DOHH2 (cell line): Measurements from ENCODE around the gene TLL2.

Source experiments
- EZH2phosphoT487 ChIP-seq: fragments of 200-600 bp; sonication (generic); IDR thresholded peaks from 2 replicates; pipeline ENCODE4 v1.6.1; 2017; ENCODE audit warnings: borderline replicate concordance, mild to moderate bottlenecking, antibody characterized with exemption, low read length, moderate library complexity, mixed read lengths
- TF ChIP-seq, protein P1 (sequence below): fragments of 200-600 bp; sonication (generic); IDR thresholded peaks from one replicate; pipeline ENCODE4 v1.5.1; 2014; ENCODE audit warnings: antibody characterized with exemption, mild to moderate bottlenecking, low read depth, low read length; ENCODE audit not compliant: poor library complexity, severe bottlenecking

DNA sequence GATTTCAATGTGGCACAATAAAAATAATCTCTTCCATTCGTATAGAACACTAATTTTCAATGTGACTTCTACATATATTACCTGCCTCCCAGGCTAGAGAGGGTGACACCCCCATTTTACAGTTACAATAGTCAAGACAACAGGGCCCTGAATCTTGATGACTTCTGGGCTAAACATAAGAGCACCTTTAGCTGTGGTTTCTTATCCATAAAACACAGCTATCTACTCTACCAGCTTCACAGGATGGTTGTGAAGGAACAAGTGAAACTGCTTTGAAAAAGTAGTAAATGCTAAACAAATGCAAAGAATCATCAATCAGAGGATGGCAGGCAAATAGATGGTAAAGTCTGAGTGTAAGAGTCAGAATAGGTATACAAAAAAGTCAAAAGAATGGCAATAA, 3.6 kb upstream of the TLL2 start:
- TF ChIP-seq, protein P1, sequence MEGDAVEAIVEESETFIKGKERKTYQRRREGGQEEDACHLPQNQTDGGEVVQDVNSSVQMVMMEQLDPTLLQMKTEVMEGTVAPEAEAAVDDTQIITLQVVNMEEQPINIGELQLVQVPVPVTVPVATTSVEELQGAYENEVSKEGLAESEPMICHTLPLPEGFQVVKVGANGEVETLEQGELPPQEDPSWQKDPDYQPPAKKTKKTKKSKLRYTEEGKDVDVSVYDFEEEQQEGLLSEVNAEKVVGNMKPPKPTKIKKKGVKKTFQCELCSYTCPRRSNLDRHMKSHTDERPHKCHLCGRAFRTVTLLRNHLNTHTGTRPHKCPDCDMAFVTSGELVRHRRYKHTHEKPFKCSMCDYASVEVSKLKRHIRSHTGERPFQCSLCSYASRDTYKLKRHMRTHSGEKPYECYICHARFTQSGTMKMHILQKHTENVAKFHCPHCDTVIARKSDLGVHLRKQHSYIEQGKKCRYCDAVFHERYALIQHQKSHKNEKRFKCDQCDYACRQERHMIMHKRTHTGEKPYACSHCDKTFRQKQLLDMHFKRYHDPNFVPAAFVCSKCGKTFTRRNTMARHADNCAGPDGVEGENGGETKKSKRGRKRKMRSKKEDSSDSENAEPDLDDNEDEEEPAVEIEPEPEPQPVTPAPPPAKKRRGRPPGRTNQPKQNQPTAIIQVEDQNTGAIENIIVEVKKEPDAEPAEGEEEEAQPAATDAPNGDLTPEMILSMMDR, result no peak
- TF ChIP-seq EZH2phosphoT487, result no peak
